ENCODE results near the gene SH3BP5L.

Gene SH3BP5L

GRCh38 chr1:248812736-248813425 lies 12.8 kb downstream of the SH3BP5L start:
- no peak for DNase-seq
- Histone ChIP-seq H3K4me3 (ENCODE audit: low read depth, low read length) (no peak overlapping the region), H3K27ac (no peak overlapping the region), H3K27me3 (replicated peaks) (no peaks in the 10 kb centered on the region), H3K36me3 (replicated peaks) (peaks cover 49% of the 10 kb centered on the region)
- in situ Hi-C loops (cut with HindIII; ENCODE audit: low pct_ligation_motif_present, low sequenced_read_pairs), result no loop called here
- no peak for TF ChIP-seq CTCF (IDR thresholded peaks at IDR 0.05; ENCODE audit: low read depth, low read length, missing control alignments)

- no peak for DNase-seq
- peak; percentile 29 for TF ChIP-seq CTCF (IDR thresholded peaks at IDR 0.05; ENCODE audit: low read depth, low read length, missing control alignments)
- H3K27ac ChIP-seq, result no peak overlapping the region
- in situ Hi-C loops (cut with HindIII; ENCODE audit: low pct_ligation_motif_present, low sequenced_read_pairs), result no loop called here
- no peak overlapping the region for H3K4me3 ChIP-seq (ENCODE audit: low read depth, low read length)
- H3K27me3 ChIP-seq (replicated peaks), result no peaks in the 10 kb centered on the region
- H3K36me3 ChIP-seq (replicated peaks), result peaks cover 47% of the 10 kb centered on the region
Observed at GRCh38 chr1:248811514-248812490, 13.9 kb downstream of the SH3BP5L start.

- no peak for DNase-seq
- TF ChIP-seq CTCF (IDR thresholded peaks at IDR 0.05; ENCODE audit: low read depth, low read length, missing control alignments), result no peak
- in situ Hi-C loops (cut with HindIII; ENCODE audit: low pct_ligation_motif_present, low sequenced_read_pairs), result no loop called here
- Histone ChIP-seq H3K27ac (no peak overlapping the region), H3K27me3 (replicated peaks) (no peaks in the 10 kb centered on the region), H3K4me3 (ENCODE audit: low read depth, low read length) (no peak overlapping the region), H3K36me3 (replicated peaks) (peaks cover 40% of the 10 kb centered on the region)
Observed at GRCh38 chr1:248810727-248811513, 14.8 kb downstream of the SH3BP5L start.

- peaks cover 32% of the 10 kb centered on the region for H3K36me3 ChIP-seq (replicated peaks)
- H3K27ac ChIP-seq, result no peak overlapping the region
- in situ Hi-C loops (cut with HindIII; ENCODE audit: low pct_ligation_motif_present, low sequenced_read_pairs), result no loop called here
- no peak for TF ChIP-seq CTCF (IDR thresholded peaks at IDR 0.05; ENCODE audit: low read depth, low read length, missing control alignments)
- no peak for DNase-seq
- H3K4me3 ChIP-seq (ENCODE audit: low read depth, low read length), result no peak overlapping the region
- H3K27me3 ChIP-seq (replicated peaks), result no peaks in the 10 kb centered on the region
Observed at GRCh38 chr1:248810000-248810726, 15.6 kb downstream of the SH3BP5L start.

- Histone ChIP-seq H3K36me3 (replicated peaks) (peaks cover 19% of the 10 kb centered on the region), H3K27me3 (replicated peaks) (no peaks in the 10 kb centered on the region), H3K27ac (no peak overlapping the region), H3K4me3 (ENCODE audit: low read depth, low read length) (no peak overlapping the region)
- no peak for DNase-seq
- in situ Hi-C loops (cut with HindIII; ENCODE audit: low pct_ligation_motif_present, low sequenced_read_pairs), result no loop called here
- no peak for TF ChIP-seq CTCF (IDR thresholded peaks at IDR 0.05; ENCODE audit: low read depth, low read length, missing control alignments)
Observed at GRCh38 chr1:248808876-248809275, 16.8 kb downstream of the SH3BP5L start.
